ENCODE results near the gene COMMD3.
"Not testable (repeated sequence)": the region's sequence is repeated elsewhere in the genome, so short reads cannot be mapped to it uniquely, and the experiment has no call there.

Gene COMMD3

GRCh38 chr10:22316286-22317075 lies at the start of gene COMMD3:
Gene COMMD3 (plus strand): TSS chr10:22316388. CDS start chr10:22316418, 30 bp downstream.
- peak; percentile 5 for DNase-seq

- no peak for DNase-seq
Observed at GRCh38 chr10:22268503-22268902, 47.7 kb upstream of the COMMD3 start.

- no peak for DNase-seq
Observed at GRCh38 chr10:22271786-22272185, 44.4 kb upstream of the COMMD3 start.

- DNase-seq: no peak
Observed at GRCh38 chr10:22278441-22278782, 37.8 kb upstream of the COMMD3 start.

GRCh38 chr10:22280078-22280477 lies 36.1 kb upstream of the COMMD3 start:
- DNase-seq: no peak

GRCh38 chr10:22285130-22285529 lies 31.1 kb upstream of the COMMD3 start:
- no peak for DNase-seq

GRCh38 chr10:22293747-22294404 lies 22.3 kb upstream of the COMMD3 start:
- no peak for DNase-seq

GRCh38 chr10:22294694-22295093 lies 21.5 kb upstream of the COMMD3 start:
- DNase-seq: peak; percentile 76

GRCh38 chr10:22301193-22301592 lies 15.0 kb upstream of the COMMD3 start:
- DNase-seq: no peak

GRCh38 chr10:22303461-22303860 lies 12.7 kb upstream of the COMMD3 start:
- no peak for DNase-seq

GRCh38 chr10:22305721-22306120 lies 10.5 kb upstream of the COMMD3 start:
- DNase-seq: no peak

- DNase-seq: no peak
Observed at GRCh38 chr10:22308390-22308789, 7.8 kb upstream of the COMMD3 start.

- DNase-seq: no peak
Observed at GRCh38 chr10:22309180-22310000, 6.8 kb upstream of the COMMD3 start.

- not testable (repeated sequence) for DNase-seq
Observed at GRCh38 chr10:22310012-22310411, 6.2 kb upstream of the COMMD3 start.

- DNase-seq: no peak
Observed at GRCh38 chr10:22310928-22311327, 5.3 kb upstream of the COMMD3 start.

- DNase-seq: no peak
Observed at GRCh38 chr10:22314852-22315251, 1.3 kb upstream of the COMMD3 start.

GRCh38 chr10:22315455-22316285 lies 518 bp upstream of the COMMD3 start:
- DNase-seq: no peak

- DNase-seq: no peak
Observed at GRCh38 chr10:22317076-22317370, 835 bp downstream of the COMMD3 start.

- no peak for DNase-seq
Observed at GRCh38 chr10:22317771-22318565, 1.8 kb downstream of the COMMD3 start.

GRCh38 chr10:22318772-22319171 lies 2.6 kb downstream of the COMMD3 start:
- no peak for DNase-seq

GRCh38 chr10:22319547-22319979 lies 3.4 kb downstream of the COMMD3 start:
- DNase-seq: no peak

- no peak for DNase-seq
Observed at GRCh38 chr10:22319980-22320558, 3.9 kb downstream of the COMMD3 start.

Measured in DMS153 (cell line).